ENCODE measurements around the gene TFE3.

The TFE3 gene

DNA sequence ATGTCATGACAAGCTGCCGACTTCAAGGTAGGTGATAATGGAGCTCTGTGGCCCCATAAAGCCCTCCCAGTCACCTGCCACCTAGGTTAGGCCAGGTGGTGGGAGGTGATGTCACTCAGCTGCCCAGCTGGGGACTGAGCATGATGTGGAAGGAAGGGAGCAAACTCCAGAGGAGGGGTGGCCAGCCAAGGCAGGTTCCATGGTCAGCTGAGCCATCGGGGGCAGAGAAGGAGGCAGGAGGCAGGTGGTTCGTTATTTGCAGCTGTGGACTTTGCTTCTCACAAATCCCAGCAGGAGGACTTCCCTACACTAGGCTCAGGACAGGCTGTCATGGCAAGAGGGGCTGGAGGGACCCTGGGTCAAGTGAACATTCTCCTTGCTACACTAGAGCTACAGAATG lies 17.8 kb upstream of the TFE3 start:
- no peak for DNase-seq (ENCODE audit: low spot score)

DNA sequence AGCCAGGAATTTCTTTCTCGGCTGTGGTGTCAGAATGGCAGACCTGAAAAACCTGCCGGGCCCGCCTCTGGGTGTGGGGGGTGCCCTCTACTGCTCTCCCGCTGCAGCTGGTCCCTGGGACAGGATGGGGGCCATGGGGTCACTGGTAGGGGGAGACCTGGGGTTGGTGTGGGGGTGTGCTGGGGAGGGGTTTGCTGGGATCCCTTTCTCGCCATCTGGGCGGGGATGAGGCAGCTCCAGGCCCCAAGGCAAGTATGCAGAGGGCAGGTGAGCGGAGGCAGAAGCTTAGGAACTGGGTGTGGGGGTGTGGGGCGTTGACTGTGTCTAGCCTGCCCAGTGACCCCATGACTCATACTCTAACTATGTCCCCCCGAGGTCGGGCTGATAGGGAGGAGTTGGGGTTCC lies 16.5 kb upstream of the TFE3 start:
- DNase-seq (ENCODE audit: low spot score): no peak

DNA sequence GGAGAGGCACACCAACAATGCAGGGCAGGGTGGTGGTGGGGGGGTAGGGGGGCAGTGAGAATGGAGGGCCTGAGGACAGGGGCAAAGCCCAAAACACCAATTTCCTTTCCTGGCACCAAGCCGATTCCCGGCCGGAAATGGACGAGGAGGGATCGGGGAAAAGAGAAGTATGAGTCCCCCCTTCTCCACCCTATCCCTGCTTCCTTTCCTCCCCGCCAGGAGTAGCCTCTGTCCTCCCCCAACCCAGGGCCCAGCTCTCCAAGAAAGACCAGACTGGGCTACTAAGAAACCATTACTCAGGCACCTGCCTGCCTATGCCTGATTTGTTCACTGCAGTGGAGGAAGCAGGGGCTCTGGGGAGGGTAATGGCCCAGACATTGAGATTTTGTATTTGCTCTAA lies 16.0 kb upstream of the TFE3 start:
- no peak for DNase-seq (ENCODE audit: low spot score)

DNA sequence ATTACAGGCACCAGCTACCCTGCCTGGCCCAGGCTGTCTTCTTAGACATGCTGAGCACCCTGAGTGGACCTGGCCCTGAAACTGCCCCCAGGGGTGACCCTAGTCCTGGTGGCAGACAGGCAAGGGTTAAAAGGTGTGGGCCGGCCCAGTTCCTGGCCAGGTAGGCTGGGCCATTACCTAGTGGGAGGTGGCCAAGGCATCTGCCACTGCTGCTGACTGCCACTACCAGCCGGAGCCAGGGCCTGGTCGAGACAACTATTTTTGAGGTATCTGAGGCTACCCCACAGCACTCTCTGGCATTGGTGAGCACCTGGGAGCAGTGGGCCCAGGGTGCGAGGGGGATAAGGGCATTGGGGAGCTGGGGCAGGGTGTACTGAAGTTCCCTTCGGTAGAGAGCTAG lies 15.6 kb upstream of the TFE3 start, which contains the start of gene CCDC120:
CCDC120 (plus strand) TSS at position 206 of the 400 bp plus-strand sequence. CDS start 3,043 bp downstream, outside the sequence.
- DNase-seq (ENCODE audit: low spot score): no peak

DNA sequence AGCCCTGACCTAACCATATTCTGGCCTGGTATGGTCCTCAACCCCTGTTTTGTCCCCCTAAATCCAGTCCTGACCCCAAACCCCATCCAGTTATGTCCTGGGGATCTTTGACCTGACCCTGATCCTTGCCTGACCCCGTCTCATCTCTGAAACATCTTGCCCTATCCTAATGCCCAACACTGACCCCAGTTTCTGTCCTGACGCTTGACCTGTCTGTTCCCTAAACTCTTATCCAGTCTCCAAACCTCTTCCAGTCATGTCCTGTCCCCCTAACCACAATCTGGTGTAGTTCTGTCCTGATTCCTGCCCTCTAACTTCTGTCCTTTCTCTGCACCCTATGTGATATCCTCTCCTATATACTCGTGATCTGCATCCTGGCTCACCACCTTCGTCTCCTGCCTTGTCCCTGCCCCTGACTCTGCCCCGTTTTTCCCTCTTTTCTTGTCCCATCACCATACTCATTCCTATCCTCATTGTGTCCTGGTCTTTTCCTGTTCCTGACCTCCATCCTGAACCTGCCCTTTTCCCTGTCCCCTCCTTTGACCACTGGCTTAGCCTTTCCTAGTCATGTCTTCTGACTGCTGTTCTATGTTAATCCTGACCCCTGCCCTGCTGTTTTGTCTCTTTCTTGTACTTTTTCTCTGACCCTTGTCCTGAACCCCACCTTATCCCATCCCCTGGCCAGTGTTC lies 11.1 kb upstream of the TFE3 start:
- DNase-seq (ENCODE audit: low spot score): no peak

DNA sequence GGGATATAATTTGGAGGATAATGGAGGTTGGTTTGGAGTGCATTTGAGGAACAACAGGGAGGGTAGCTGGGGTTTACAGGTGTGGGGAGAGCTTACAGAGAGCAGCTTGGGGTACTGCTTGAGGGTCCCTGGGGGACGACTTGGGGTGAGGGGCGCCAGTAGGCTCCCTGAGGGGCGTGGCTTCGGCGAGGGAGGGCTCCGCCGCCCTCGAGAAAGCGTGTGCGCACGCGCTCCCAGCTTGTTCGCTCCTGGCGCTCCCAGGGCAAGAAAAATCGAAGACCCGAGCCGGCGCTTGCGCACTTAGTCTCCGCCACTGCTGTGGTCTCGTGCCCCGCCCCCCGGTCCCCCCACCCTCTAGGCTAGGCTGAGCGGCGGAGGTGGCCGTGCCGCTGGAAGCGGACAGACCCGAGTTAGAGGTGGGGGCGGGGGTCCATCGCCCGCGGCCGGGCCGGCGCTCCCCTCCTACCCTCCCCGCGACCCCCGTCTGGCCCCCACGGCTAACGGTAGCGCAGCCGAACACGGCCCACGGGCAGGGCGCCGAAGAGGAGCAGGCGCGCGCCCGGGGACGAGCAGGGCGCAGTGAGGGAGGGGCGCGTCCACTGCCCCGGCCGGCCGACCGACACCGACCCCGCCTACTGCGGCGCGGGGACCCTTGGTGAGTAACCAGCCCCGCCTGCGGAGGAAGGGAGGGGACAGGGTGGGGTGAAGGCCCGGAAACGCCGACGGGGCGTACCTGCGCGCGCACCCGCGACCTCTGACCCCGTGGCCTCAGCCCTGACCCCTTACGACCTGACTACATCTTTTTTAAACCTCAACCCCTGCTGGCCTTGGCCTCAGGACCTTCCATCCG lies 10.3 kb upstream of the TFE3 start:
- peak; percentile 74 for DNase-seq (ENCODE audit: low spot score)

DNA sequence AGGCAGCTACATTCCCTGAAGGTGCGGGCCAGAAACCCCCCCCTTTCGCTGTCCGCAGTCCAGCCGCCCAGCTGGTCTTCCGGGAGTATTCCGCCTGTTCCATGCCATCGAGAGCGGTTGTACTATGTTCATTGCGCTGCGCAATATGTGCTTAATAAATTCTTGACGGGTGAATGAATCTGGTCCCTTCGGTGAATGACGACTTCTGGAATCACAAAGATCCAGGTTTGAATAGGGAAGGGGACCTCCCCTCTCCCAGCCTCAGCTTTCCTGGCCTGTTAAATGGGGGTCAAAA lies 777 bp upstream of the TFE3 start:
- DNase-seq (ENCODE audit: low spot score): no peak

DNA sequence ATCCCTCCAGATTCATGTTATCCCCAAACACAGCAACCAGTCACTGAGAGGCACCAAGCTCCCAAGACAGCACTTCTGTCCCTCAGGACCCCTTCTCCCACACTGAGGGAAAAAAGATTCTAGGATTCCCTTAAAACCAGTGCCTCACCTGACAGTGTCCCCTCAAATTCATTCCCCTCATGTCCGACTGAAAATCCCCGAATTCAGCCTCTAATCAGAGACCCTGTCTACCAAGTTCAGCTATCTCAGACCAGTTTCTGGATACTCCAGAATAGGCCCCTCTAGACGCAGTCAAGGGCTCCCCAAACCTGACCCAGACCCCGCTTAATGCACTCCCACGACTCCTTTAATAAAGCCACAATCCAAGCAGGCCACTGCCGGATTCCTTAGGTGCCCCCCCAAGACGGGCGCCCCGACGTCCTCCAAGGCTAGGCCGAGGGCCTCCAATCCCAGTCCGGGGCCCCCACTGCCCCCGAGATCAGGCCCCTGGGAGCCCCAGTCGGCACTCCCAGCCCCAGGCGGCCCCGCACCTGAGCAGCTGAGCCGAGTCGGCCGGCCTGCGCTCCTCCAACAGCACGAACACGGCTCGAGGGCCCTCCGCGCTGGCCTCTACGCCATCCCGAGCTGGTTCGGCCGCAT lies 457 bp downstream of the TFE3 start:
- no peak for DNase-seq (ENCODE audit: low spot score)

DNA sequence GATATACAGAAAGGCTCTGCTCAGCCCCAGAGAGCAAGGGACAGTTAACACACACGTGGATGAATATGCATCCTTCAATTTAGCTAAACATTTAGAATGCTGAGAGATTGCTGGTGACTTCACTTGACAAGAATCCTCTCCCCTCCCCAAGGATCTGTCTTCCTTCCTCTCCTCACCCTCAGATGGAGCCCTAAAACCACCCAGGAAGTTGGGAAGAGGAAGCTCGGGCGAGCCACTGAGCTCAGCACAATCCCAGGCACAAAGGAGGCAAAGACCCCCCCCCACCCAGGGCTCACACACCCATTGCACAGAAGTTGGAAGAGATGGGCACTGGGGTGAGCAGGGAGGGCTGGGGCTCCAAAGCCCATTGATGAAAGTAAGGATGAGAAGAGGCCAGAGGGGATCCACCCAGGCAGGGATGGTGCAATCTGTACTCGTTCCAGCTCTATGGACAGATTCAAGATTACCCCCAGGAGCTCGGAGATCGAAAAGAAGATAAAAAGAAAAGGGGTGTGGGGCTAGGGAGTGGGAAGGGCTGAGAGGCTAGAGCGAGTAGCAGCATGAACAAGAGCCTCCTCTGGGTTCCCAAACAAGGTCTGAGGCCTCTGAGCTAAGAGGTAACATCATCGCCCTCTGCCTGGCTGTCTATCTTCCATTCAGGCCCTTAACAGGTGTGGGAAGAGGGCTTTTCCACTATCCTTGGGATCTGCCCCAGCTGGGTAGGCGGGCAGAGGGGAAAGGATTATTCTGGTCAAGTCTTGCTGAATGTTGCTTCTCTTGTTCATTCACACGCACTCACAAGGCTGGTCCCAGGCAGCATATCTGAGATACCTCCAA lies 1.2 kb downstream of the TFE3 start:
- no peak for DNase-seq (ENCODE audit: low spot score)

DNA sequence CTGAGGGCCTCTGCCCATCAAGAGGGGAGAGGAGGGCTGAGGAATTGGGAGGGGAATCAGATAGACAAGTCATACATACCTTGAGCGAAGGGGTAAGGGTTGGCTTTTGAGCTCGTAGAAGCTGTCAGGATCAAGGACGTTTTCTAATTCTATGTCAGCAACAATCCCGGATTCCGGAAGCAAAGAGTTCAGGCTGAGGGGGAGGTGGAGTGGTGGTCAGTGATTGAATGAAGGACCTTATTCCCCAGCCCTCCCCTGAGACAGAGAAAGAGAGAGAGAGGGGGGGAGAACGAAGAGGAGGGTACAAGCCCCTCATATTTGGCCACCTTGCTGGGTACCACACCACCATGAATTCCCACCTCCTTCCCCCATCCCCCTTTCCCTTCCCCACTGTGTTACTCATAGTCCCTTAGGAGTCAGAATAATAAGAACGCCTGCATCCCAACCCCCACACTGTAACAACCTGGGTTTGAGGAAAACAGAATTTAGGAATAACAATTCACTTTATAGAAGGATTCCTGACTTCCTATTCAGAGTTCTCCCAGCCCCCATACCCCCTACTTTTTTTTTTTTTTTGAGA lies 2.7 kb downstream of the TFE3 start:
- DNase-seq (ENCODE audit: low spot score): no peak

DNA sequence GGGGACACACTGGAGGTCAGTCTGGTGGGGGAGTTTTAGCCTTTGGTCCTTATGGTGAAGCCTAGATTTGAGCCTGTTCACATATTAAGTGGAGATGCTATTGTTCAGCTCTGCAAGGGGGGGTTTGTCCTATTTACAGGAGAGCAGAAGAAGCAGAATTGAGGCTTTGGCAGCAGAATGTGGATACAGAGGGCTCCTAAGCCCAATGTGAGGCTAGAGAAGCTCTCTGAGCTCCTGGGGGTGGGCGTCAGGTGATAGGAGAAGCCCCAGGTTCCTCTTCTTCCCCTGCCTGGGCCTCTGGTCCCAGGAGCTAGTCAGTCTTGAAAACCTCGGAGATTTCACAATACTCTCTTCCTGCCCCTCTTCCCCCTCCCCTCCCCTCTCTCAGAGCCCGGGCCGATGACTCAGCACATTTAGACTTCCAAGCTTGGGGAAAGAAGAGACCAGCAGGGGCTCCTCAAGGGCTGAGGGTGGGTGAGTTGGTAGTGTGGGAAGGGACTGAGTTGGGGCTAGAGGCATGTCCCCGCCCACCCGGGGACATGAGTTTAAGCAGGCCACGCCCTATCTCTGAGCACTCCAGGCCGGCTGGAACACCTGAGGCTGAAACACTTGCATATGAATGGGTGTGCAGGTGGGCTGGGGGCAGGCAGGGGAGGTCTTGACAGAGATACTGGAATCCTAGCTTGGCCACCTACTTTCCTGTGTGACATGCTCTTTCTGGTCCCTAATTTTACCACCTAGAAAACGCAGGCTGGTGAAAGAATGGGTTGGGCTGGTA lies 3.4 kb downstream of the TFE3 start:
- peak; percentile 51 for DNase-seq (ENCODE audit: low spot score)

DNA sequence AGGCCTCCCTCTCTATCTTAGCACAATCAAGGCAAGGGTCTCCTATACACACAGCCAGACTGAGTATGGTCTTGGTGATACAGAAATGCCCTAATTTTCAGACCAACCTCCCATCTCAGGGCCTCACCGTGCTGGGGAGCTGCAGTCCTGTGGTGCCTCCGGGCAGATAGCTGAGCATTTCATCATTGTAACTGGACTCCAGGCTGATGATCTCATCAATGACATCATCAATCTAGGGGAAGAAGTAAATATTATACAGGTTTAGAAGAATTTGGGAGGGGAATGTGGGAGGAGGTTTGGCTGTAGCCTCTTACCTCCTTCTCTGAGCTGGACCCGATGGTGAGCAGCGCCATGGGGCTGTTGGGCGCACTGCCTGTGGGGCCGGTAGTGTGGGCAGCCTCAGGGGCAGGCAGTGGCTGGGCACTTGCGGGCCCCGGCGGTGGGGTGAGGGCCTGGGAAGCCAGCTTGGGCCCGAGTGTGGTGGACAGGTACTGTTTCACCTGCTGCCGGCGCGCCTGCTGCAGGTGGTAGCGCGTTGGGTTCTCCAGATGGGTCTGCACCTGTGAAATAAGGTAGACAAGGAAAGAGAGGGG lies 5.2 kb downstream of the TFE3 start:
- no peak for DNase-seq (ENCODE audit: low spot score)

DNA sequence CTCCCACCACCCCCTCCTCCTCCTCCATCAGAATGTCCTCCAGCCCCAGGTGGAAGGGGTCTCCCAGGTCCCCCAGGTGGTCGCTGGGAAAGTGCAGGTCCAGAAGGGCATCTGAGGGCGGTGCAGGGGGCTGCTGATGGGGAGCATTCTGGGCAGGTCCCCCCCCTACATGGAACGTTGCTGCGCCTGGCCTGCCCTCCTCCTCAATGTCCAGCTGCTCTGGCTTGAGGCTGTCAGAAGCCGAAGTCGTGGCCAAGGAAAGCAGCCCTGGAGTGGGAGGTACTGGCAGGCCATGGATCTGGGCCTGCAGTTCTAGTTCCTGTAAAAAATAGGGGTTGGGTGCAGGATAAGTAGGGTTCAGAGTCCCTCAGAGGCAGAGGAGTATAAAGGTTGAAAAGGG lies 12.9 kb downstream of the TFE3 start:
- DNase-seq (ENCODE audit: low spot score): no peak

DNA sequence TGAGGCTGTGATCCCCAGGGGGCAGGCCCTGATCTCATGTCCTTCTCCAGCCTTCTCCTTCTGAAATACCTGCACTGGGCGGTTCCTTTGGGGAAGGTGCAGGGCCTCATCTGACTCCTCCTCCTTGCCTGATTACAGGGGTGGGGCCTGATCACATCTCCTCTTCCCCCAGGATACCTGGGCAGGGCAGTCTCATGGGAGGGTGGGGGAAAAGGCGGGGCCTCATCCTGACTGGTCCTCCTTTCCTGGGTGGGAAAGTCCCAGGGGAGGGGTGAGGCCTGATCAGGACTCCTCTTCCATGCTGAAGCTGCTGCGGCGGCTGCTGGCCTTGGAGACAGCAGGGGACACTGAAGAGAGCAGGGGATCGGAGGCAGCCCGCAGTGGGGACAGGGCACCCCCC lies 13.3 kb downstream of the TFE3 start:
- no peak for DNase-seq (ENCODE audit: low spot score)

DNA sequence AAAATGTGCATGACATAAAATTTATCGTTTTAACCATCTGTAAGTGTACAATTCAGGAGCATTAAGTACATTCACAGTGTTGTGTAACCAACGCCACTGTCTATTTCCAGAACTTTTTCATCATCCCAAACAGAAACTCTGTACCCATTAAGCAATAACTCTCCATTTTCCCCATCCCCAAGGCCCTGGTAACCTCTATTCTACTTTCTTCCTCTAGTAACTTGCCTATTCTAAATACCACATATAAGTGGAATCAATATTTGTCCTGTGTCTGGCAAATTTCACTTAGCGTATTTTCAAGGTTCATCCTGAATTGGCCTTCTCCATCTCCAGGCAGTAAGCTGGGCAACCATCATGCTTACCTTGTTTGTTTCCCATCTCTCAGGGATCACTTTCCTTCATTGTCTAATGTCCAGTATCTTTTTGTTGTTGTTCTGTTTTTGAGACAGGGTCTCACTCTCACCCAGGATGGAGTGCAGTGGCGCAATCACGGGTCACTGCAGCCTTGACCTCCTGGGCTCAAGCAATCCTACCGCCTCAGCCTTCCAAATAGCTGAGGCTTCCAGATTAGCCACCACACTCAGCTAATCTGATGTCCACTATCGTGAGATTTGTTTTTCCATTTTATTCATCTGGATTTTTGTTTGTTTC lies 23.4 kb downstream of the TFE3 start:
- DNase-seq (ENCODE audit: low spot score): no peak

DNA sequence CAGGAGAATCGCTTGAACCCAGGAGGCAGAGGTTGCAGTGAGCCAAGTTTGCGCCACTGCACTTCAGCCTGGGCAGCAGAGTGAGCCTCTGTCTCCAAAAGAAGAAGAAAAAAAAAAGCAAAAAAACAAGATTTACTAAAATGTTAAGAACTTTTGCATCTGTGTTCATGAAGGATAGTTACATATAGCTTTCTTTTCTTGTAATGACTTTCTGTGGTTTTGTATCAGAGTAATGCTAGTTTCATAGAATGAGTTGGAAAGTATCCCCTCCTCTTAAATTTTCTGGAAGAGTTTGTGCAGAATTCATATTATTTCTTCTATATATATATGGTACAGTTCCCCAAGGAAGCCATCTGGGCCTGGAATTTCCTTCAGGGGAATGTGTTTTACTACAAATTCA lies 24.1 kb downstream of the TFE3 start:
- DNase-seq (ENCODE audit: low spot score): no peak

DNA sequence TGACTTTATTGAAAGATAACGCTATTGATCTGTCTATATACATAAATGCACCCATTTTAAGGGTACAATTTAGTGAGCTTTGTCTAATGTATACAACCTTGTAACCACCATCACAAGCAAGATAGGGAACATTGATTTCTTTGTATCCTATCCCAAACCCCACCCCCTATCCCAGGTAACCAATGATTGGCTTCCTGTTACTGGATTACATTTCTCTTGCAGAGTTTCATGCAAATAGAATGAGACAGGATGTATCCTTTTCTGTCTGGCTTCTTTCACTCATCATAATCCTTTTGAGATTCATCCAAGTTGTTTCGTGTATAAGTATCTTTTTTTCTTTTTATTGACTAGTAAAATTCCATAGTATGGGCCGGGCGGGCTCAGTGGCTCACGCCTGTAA lies 39.5 kb downstream of the TFE3 start:
- DNase-seq (ENCODE audit: low spot score): peak; percentile 8

DNA sequence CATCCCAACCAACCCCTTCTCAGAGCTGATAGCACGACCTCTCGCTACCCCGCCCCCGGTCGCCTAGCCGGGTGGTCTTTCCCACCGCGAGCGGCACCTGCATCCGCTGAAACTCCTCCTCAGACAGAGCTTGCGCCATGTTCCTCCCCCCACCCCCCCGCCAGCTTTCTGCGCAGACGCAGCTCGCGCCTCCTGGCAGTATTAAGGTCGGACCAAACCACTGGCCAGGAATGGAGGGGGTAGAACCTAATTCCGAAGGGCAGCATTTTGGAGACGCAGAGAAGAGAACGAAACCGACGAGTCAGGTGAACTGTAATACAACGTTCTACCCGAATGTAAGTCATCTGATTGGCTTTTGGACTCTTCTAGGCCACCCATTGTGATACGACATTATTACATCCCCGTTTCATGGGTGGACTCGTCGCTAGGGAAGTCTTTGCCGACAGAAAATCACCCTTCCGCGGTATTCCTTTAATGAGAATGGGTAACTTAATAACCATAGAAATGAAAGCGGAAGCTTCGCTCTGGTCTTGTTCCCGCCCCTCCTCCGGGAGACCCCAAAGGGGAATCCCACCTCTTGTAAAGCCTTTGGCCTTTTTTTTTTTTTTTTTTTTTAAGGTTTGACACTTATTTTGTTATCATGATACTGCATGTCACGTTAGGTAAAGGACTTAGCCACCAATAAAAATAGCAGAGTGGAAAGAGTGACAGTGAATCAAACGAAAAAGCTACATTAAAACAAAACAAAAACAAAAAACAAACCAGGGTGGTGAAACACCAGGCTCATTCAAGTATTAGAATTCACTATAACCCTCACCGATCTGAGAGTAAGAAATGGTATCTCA lies 40.8 kb downstream of the TFE3 start, which contains the start of gene GRIPAP1:
GRIPAP1 (minus strand) TSS at position 174 of the 845 bp plus-strand sequence; CDS start at position 139, 35 bp downstream.
- DNase-seq (ENCODE audit: low spot score): peak; percentile 94

DNA sequence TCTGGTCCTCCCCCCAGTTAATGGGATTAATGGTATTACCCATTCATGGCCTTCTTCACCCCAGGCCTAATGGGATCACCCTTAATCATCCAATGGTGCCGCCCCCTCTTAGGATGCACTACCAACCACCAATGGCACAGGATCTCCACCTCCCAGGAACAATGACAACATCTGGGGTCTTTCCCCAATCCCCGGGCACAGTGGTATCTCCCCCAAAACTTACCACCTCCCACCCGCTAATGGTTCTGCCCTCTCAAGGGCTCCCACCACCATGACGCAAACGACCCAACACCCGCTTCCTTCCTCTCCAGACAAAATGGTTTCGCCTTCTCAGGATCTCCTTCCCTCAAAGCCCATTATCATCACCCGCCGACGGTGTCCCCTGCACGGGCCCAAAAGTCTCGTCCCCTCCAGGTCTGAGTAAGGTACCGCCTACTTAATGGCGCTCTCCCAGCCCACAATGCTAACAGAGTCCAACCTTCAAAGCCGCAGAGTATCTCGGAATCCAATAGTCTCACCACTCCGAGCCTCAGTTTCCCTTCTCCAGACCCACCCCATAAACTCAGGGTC lies 41.6 kb downstream of the TFE3 start:
- peak; percentile 18 for DNase-seq (ENCODE audit: low spot score)
